ENCODE measurements around the gene TEX29. TPM values are rescaled to one million over a fixed set of nuclear protein-coding genes. Genes with fewer than 3 reads are reported as not detected.

TEX29 gene
- total RNA-seq, 5 donors from 2014 or later (not counting 1 experiment from before 2014, with no cell fraction given), result 0.36 to 0.76 (median 0.70) TPM; not detected in 2

DNA sequence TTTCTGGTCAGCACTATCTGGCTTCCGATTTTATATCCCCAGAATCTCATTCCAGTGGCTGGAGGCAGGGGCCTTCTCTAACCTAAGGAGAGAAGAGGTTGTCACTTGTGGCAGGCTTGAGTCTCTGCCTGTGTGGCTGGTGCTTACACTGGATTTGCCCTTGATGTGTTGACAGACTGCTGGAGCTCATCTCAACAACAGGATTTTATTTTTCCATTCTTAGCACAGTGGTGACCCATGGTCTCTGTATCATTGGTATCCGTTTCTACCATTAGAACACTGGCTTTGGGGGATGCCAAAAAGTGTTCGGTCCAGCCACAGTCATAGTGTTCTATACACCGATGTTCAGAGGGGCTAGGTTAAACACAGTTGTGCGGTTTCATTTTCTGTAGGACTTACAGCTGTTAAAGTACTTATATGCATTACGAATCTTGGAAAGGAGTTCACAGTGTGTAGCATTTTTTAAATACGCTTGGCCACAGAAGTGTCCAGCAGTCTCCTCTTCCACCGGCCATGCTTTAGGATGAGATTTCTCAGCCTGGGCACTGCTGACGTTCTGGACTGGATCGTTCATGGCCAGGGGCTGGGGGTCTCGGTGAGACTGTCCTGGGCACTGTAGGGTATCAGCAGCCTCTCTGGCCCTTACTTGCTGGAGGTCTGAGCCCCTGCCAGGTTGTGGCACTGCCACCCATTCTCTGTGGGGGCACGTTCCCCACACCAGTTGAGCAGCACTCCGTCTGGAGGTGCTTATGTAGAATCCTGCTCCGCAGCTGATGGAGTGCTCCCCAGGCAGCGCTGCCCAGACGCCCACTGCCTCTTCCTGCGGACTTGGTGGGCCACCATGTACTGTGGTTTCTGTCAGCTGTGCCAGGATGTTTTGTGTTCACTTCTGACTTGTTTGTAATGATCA is 41.4 kb upstream of the TEX29 start:
- no peaks in the 10 kb centered on the region for H3K9me3 ChIP-seq
- no peak overlapping the region for H3K27ac ChIP-seq (ENCODE audit: low read length)
- DNase-seq (no peak), ATAC-seq (replicated peaks in 1 of 4) (no peak)
- 93% methylated on average over 15 of the region's 17 CpGs for WGBS (ENCODE audit: insufficient coverage)
- Mint-ChIP-seq H3K36me3 (peaks cover 77% of the 10 kb centered on the region), H3K9me3 (no peaks in the 10 kb centered on the region), H3K27ac (no peak overlapping the region), H3K4me3 (no peak overlapping the region), H3K27me3 (no peaks in the 10 kb centered on the region), H3K4me1 (no peaks in the 10 kb centered on the region)
- H3K27me3 ChIP-seq (replicated peaks in 1 of 2; ENCODE audit: control insufficient read depth in 2 of 2, extremely low read depth in 1 of 2, insufficient read depth in 2 of 2, low read length in 1 of 2), result no peaks in the 10 kb centered on the region
- ChIA-PET CTCF (no interaction called here), POLR2A (no interaction called here)
- no peaks in the 10 kb centered on the region for H3K4me1 ChIP-seq (ENCODE audit: control insufficient read depth in 1 of 2, extremely low read depth in 1 of 2, insufficient read depth in 2 of 2, low read length in 2 of 2)
- no peak overlapping the region for H3K4me3 ChIP-seq (ENCODE audit: control insufficient read depth in 1 of 2, extremely low read depth in 1 of 2, low read length in 1 of 2)
- H3K36me3 ChIP-seq (ENCODE audit: control insufficient read depth in 2 of 2, extremely low read depth in 1 of 2, insufficient read depth in 1 of 2, low read length in 1 of 2), result peaks cover 6 to 85% of the 10 kb centered on the region in 2 donors

DNA sequence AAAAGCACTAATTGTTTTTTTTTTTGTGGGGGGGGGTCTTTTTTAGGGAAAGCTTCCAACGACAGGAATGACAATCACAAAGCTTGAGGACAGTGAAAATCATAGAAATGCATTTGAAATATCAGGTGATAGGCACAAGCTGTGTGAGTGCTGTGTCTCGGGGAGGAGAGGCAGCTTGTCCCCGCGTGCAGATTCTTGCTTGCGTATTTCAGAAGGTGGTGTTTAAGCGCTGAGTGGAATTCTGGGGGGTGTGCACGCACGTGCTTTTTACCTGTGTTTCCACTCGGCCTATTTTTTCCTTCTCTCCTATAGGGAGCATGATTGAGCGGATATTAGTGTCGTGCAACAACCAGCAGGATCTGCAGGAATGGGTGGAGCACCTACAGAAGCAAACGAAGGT is 40.2 kb upstream of the TEX29 start:
- H3K27ac ChIP-seq (ENCODE audit: low read length), result no peak overlapping the region
- H3K9me3 ChIP-seq, result no peaks in the 10 kb centered on the region
- 97% methylated on average over 11 of the region's 12 CpGs for WGBS (ENCODE audit: insufficient coverage)
- H3K4me3 ChIP-seq (ENCODE audit: control insufficient read depth in 1 of 2, extremely low read depth in 1 of 2, low read length in 1 of 2), result no peak overlapping the region
- Mint-ChIP-seq H3K4me3 (no peak overlapping the region), H3K36me3 (peaks cover 79% of the 10 kb centered on the region), H3K9me3 (no peaks in the 10 kb centered on the region), H3K27me3 (no peaks in the 10 kb centered on the region), H3K4me1 (no peaks in the 10 kb centered on the region), H3K27ac (no peak overlapping the region)
- peaks cover 8 to 82% of the 10 kb centered on the region in 2 donors for H3K36me3 ChIP-seq (ENCODE audit: control insufficient read depth in 2 of 2, extremely low read depth in 1 of 2, insufficient read depth in 1 of 2, low read length in 1 of 2)
- no peak for ATAC-seq (replicated peaks in 1 of 4)
- CTCF ChIA-PET, result no interaction called here
- no peaks in the 10 kb centered on the region for H3K27me3 ChIP-seq (replicated peaks in 1 of 2; ENCODE audit: control insufficient read depth in 2 of 2, extremely low read depth in 1 of 2, insufficient read depth in 2 of 2, low read length in 1 of 2)
- no peak for DNase-seq
- POLR2A ChIA-PET, result interaction anchor here in 1 of 2 donors (0.6 kb wide), 1 partner anchor 212 kb away, joined by 3 read pairs; no protein-coding TSS in a partner anchor
- H3K4me1 ChIP-seq (ENCODE audit: control insufficient read depth in 1 of 2, extremely low read depth in 1 of 2, insufficient read depth in 2 of 2, low read length in 2 of 2), result no peaks in the 10 kb centered on the region

DNA sequence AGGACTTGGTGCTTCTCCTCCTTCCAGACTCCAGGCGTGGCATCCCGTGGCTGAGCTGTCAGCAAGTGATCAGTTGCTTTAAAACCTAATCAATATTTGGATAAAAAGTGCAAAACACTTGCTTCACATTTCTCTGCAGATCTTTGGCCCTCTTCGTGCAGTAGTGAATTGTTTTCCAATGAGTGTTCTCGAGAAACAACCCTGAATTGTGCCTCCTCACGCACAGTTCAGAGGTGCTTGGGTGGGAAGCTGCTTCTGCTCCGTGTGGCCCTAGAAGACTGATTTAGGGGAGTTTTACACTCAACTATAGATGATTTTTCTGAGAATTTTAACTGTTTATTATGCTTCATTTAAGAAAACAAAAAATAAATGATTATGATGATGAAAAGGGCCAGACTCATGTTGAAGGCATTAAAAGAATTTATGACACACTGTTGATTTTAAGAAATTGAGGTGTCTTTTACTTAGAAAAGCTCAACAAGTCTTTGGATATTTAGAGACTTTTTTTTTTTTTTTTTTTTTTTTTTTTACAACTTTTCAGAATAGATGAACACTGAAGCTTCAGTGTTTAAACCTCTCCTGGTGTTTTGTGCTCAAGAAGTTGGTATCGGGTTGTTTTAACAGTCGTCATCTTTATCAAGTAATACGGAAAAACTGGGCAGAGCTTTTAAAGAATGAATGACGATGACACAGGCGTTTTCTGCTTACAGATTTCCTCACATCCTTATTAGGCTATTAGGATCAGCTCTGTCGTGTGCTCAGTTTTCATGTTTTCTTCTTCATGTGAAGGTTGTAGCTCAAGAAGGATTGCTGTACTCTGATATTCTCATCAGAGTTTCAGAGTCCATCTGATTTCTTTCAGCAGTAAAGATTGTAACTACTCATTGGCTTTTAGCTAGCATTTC is 39.5 kb upstream of the TEX29 start:
- H3K36me3 ChIP-seq (ENCODE audit: control insufficient read depth in 2 of 2, extremely low read depth in 1 of 2, insufficient read depth in 1 of 2, low read length in 1 of 2), result peaks cover 11 to 82% of the 10 kb centered on the region in 2 donors

DNA sequence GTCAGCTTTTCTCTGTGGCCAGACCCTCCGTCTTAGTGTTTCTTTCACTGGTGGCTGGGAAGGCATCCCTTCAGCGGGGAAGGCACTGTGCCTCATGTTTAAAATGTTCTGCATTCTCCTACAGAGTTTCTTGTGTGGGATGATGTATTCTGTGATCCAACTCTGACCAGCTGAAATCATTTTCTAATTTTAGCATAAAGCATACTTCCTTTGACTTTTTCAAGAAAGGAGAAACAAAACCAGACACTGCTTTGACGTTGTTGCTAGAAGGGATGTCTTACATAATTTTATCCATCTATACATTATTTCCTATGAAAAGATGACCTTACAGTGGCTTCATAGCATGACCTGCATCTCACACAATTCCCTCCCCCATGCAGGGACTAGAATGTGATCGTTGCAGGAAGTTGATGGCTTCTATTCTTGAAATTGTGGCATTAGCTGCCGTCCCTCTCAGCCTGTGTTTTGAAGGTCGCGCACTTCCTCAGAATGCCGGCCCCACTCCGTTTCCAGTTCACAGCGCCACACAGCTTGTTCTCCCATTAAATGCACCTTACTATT is 38.6 kb upstream of the TEX29 start:
- H3K4me3 ChIP-seq (ENCODE audit: control insufficient read depth in 1 of 2, extremely low read depth in 1 of 2, low read length in 1 of 2), result no peak overlapping the region
- POLR2A ChIA-PET, result no interaction called here
- Mint-ChIP-seq H3K4me1 (no peaks in the 10 kb centered on the region), H3K36me3 (peaks cover 76% of the 10 kb centered on the region), H3K27me3 (no peaks in the 10 kb centered on the region), H3K4me3 (no peak overlapping the region), H3K9me3 (no peaks in the 10 kb centered on the region), H3K27ac (no peak overlapping the region)
- H3K4me1 ChIP-seq (ENCODE audit: control insufficient read depth in 1 of 2, extremely low read depth in 1 of 2, insufficient read depth in 2 of 2, low read length in 2 of 2), result no peaks in the 10 kb centered on the region
- DNase-seq (no peak), ATAC-seq (replicated peaks in 1 of 4) (no peak)
- CTCF ChIA-PET, result no interaction called here
- H3K27me3 ChIP-seq (replicated peaks in 1 of 2; ENCODE audit: control insufficient read depth in 2 of 2, extremely low read depth in 1 of 2, insufficient read depth in 2 of 2, low read length in 1 of 2), result no peaks in the 10 kb centered on the region
- no CpG with 5 or more reads among the region's 10 CpGs for WGBS (ENCODE audit: insufficient coverage)
- H3K27ac ChIP-seq (ENCODE audit: low read length), result no peak overlapping the region
- H3K36me3 ChIP-seq (ENCODE audit: control insufficient read depth in 2 of 2, extremely low read depth in 1 of 2, insufficient read depth in 1 of 2, low read length in 1 of 2), result peaks cover 11 to 83% of the 10 kb centered on the region in 2 donors
- H3K9me3 ChIP-seq, result no peaks in the 10 kb centered on the region

More for the DNA sequence above, 39.5 kb upstream of the TEX29 start:
- Histone ChIP-seq H3K4me1 (ENCODE audit: control insufficient read depth in 1 of 2, extremely low read depth in 1 of 2, insufficient read depth in 2 of 2, low read length in 2 of 2) (no peaks in the 10 kb centered on the region), H3K27me3 (replicated peaks in 1 of 2; ENCODE audit: control insufficient read depth in 2 of 2, extremely low read depth in 1 of 2, insufficient read depth in 2 of 2, low read length in 1 of 2) (no peaks in the 10 kb centered on the region), H3K4me3 (ENCODE audit: control insufficient read depth in 1 of 2, extremely low read depth in 1 of 2, low read length in 1 of 2) (no peak overlapping the region), H3K9me3 (no peaks in the 10 kb centered on the region), H3K27ac (ENCODE audit: low read length) (no peak overlapping the region)
- ChIA-PET CTCF (no interaction called here), POLR2A (interaction anchor here in 1 of 2 donors (0.6 kb wide), 1 partner anchor 123 kb away, joined by 6 read pairs; no protein-coding TSS in a partner anchor)
- Mint-ChIP-seq H3K9me3 (no peaks in the 10 kb centered on the region), H3K36me3 (peaks cover 78% of the 10 kb centered on the region), H3K27ac (no peak overlapping the region), H3K4me3 (no peak overlapping the region), H3K27me3 (no peaks in the 10 kb centered on the region), H3K4me1 (no peaks in the 10 kb centered on the region)
- no peak for ATAC-seq (replicated peaks in 1 of 4)
- 80% methylated on average over 1 of the region's 12 CpGs for WGBS (ENCODE audit: insufficient coverage)
- no peak for DNase-seq

DNA sequence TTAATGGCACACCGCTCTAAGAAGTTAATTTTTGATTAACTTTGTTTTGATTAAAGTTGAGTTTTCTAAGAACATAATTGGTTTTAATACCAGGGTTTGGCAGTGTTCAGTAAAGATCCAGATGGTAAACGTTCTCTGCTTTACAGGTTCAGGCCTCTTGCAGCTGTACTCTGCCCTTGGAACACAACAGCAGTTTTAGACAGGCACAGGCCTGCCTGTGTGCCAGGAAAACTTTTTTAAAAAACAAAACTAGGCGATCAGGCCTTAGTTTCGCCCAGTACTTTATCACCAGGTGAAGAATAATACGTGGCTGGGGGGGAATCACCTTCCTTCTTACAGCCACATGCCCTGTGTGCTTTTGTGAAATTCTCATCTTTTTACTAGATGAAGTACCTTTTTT is 38.0 kb upstream of the TEX29 start:
- peaks cover 77% of the 10 kb centered on the region for H3K36me3 Mint-ChIP-seq
- WGBS (ENCODE audit: insufficient coverage), result 100% methylated on average over 1 of the region's 5 CpGs

DNA sequence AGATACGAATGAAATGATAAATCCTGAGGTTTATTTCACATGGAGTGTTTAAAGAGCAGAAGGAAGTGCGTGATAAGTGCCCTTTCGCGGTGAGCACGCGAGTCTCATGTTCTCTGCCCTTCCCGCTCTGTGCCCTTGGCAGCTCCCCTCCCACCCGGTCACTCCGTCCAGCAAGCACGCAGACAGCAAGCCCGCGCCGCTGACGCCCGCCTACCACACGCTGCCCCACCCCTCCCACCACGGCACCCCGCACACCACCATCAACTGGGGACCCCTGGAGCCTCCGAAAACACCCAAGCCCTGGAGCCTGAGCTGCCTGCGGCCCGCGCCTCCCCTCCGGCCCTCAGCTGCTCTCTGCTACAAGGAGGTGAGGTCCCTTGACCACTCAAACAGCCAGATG is 37.4 kb upstream of the TEX29 start:
- Mint-ChIP-seq H3K9me3 (no peaks in the 10 kb centered on the region), H3K27me3 (no peaks in the 10 kb centered on the region), H3K36me3 (peaks cover 77% of the 10 kb centered on the region), H3K27ac (no peak overlapping the region), H3K4me3 (no peak overlapping the region), H3K4me1 (no peaks in the 10 kb centered on the region)
- Histone ChIP-seq H3K9me3 (no peaks in the 10 kb centered on the region), H3K4me3 (ENCODE audit: control insufficient read depth in 1 of 2, extremely low read depth in 1 of 2, low read length in 1 of 2) (no peak overlapping the region), H3K27me3 (replicated peaks in 1 of 2; ENCODE audit: control insufficient read depth in 2 of 2, extremely low read depth in 1 of 2, insufficient read depth in 2 of 2, low read length in 1 of 2) (no peaks in the 10 kb centered on the region), H3K27ac (ENCODE audit: low read length) (no peak overlapping the region), H3K4me1 (ENCODE audit: control insufficient read depth in 1 of 2, extremely low read depth in 1 of 2, insufficient read depth in 2 of 2, low read length in 2 of 2) (no peaks in the 10 kb centered on the region), H3K36me3 (ENCODE audit: control insufficient read depth in 2 of 2, extremely low read depth in 1 of 2, insufficient read depth in 1 of 2, low read length in 1 of 2) (peaks cover 11 to 86% of the 10 kb centered on the region in 2 donors)
- no peak for ATAC-seq (replicated peaks in 1 of 4)
- CTCF ChIA-PET, result no interaction called here
- WGBS (ENCODE audit: insufficient coverage), result 99% methylated on average over 23 of the region's 23 CpGs
- DNase-seq, result no peak
- POLR2A ChIA-PET, result no interaction called here

More for the DNA sequence above, 38.0 kb upstream of the TEX29 start:
- ChIA-PET CTCF (no interaction called here), POLR2A (no interaction called here)
- Mint-ChIP-seq H3K27me3 (no peaks in the 10 kb centered on the region), H3K4me3 (no peak overlapping the region), H3K27ac (no peak overlapping the region), H3K9me3 (no peaks in the 10 kb centered on the region), H3K4me1 (no peaks in the 10 kb centered on the region)
- DNase-seq (no peak), ATAC-seq (replicated peaks in 1 of 4) (no peak)
- H3K4me1 ChIP-seq (ENCODE audit: control insufficient read depth in 1 of 2, extremely low read depth in 1 of 2, insufficient read depth in 2 of 2, low read length in 2 of 2), result no peaks in the 10 kb centered on the region
- peaks cover 11 to 86% of the 10 kb centered on the region in 2 donors for H3K36me3 ChIP-seq (ENCODE audit: control insufficient read depth in 2 of 2, extremely low read depth in 1 of 2, insufficient read depth in 1 of 2, low read length in 1 of 2)
- H3K4me3 ChIP-seq (ENCODE audit: control insufficient read depth in 1 of 2, extremely low read depth in 1 of 2, low read length in 1 of 2), result no peak overlapping the region
- H3K27me3 ChIP-seq (replicated peaks in 1 of 2; ENCODE audit: control insufficient read depth in 2 of 2, extremely low read depth in 1 of 2, insufficient read depth in 2 of 2, low read length in 1 of 2), result no peaks in the 10 kb centered on the region
- no peaks in the 10 kb centered on the region for H3K9me3 ChIP-seq
- H3K27ac ChIP-seq (ENCODE audit: low read length), result no peak overlapping the region

Data from T-cell (primary cell).